Activated naive CD4-positive, alpha-beta T cell treated with anti-CD3 and anti-CD28 coated beads for 36 hours (primary cell): ENCODE data around the gene ERICH6B. TPM values are rescaled to one million over a fixed set of nuclear protein-coding genes. Genes with fewer than 3 reads are reported as not detected.

ENCODE experiments used
- CTCF ChIA-PET: fragments of 350-600 bp; sonication (Branson Sonifier 250); formaldehyde crosslinking; loops from one replicate; lab custom pipeline; 2021; ENCODE audit warnings: antibody characterized with exemption; lab: Charles Lee
- DNase-seq: peaks from one replicate; pipeline ENCODE4 v3.0.0-alpha.2; 2020
- H3K27ac Mint-ChIP-seq: one replicate; pipeline ENCODE4 v1.8.0; 2021; ENCODE audit warnings: mild to moderate bottlenecking, mixed read lengths
- H3K27me3 Mint-ChIP-seq: one replicate; pipeline ENCODE4 v1.8.0; 2021; ENCODE audit warnings: low read depth, mixed read lengths
- H3K36me3 Mint-ChIP-seq: one replicate; pipeline ENCODE4 v1.8.0; 2021; ENCODE audit warnings: low read depth, mixed read lengths
- H3K4me1 Mint-ChIP-seq: one replicate; pipeline ENCODE4 v1.8.0; 2021; ENCODE audit warnings: low read depth, mixed read lengths
- H3K4me3 Mint-ChIP-seq: one replicate; pipeline ENCODE4 v1.8.0; 2021; ENCODE audit warnings: mild to moderate bottlenecking, moderate library complexity, mixed read lengths
- H3K9me3 Mint-ChIP-seq: one replicate; pipeline ENCODE4 v1.8.0; 2021; ENCODE audit warnings: mixed read lengths
- intact Hi-C: fragments of 100-400 bp; cut with micrococcal nuclease; formaldehyde crosslinking; loops from one replicate; pipeline ENCODE4 v1.15.1; 2023
- total RNA-seq, 2 experiments: library from RNA; stranded (reverse); gene quantifications; one replicate each; pipeline ENCODE4 v1.2.3, GENCODE V29; 2021

The ERICH6B gene
- total RNA-seq, 2 experiments from 2014 or later, result not detected

GRCh38 chr13:45508776-45509175 lies 106.8 kb downstream of the ERICH6B start:
- H3K4me1 Mint-ChIP-seq, result peaks cover 4% of the 10 kb centered on the region
- peaks cover 21% of the 10 kb centered on the region for H3K36me3 Mint-ChIP-seq
- no peak overlapping the region for H3K4me3 Mint-ChIP-seq
- peak overlapping the region; percentile 43 for H3K27ac Mint-ChIP-seq
- H3K27me3 Mint-ChIP-seq, result no peaks in the 10 kb centered on the region
- no peak for DNase-seq
- CTCF ChIA-PET, result interaction anchor here (0.7 kb wide), 1 partner anchor 15 kb away, joined by 3 read pairs; no protein-coding TSS in a partner anchor
- intact Hi-C loops, result no loop called here
- H3K9me3 Mint-ChIP-seq, result no peaks in the 10 kb centered on the region

- CTCF ChIA-PET, result interaction anchor here (0.7 to 1.1 kb wide), 3 partner anchors 135 to 815 kb away, joined by 3 to 4 read pairs (median 3); no protein-coding TSS in a partner anchor
- Mint-ChIP-seq H3K4me3 (no peak overlapping the region), H3K27me3 (no peaks in the 10 kb centered on the region), H3K27ac (peak overlapping the region; percentile 4), H3K9me3 (no peaks in the 10 kb centered on the region), H3K4me1 (peaks cover 2% of the 10 kb centered on the region), H3K36me3 (peaks cover 24% of the 10 kb centered on the region)
- intact Hi-C loops, result no loop called here
- no peak for DNase-seq
These were observed 108.7 kb downstream of the ERICH6B start for GRCh38 chr13:45506811-45507210.

GRCh38 chr13:45503658-45504057 lies 111.9 kb downstream of the ERICH6B start:
- CTCF ChIA-PET, result interaction anchor here (1.2 kb wide), 1 partner anchor 13 kb away, joined by 3 read pairs; no protein-coding TSS in a partner anchor
- Mint-ChIP-seq H3K36me3 (peaks cover 28% of the 10 kb centered on the region), H3K27ac (no peak overlapping the region), H3K4me1 (peaks cover 12% of the 10 kb centered on the region), H3K9me3 (no peaks in the 10 kb centered on the region), H3K27me3 (no peaks in the 10 kb centered on the region), H3K4me3 (no peak overlapping the region)
- no peak for DNase-seq
- intact Hi-C loops, result no loop called here

- H3K27me3 Mint-ChIP-seq, result no peaks in the 10 kb centered on the region
- peaks cover 12% of the 10 kb centered on the region for H3K4me1 Mint-ChIP-seq
- no peaks in the 10 kb centered on the region for H3K9me3 Mint-ChIP-seq
- peaks cover 34% of the 10 kb centered on the region for H3K36me3 Mint-ChIP-seq
- no peak overlapping the region for H3K4me3 Mint-ChIP-seq
- DNase-seq, result no peak
- intact Hi-C loops, result no loop called here
- CTCF ChIA-PET, result no interaction called here
- peak overlapping the region; percentile 76 for H3K27ac Mint-ChIP-seq
These were observed 114.4 kb downstream of the ERICH6B start for GRCh38 chr13:45501175-45501526.

GRCh38 chr13:45500492-45501174 lies 114.9 kb downstream of the ERICH6B start:
- CTCF ChIA-PET, result interaction anchor here (0.7 kb wide), 1 partner anchor 23 kb away, joined by 3 read pairs; no protein-coding TSS in a partner anchor
- H3K9me3 Mint-ChIP-seq, result no peaks in the 10 kb centered on the region
- peak overlapping the region; percentile 76 for H3K27ac Mint-ChIP-seq
- intact Hi-C loops, result no loop called here
- H3K4me3 Mint-ChIP-seq, result no peak overlapping the region
- no peaks in the 10 kb centered on the region for H3K27me3 Mint-ChIP-seq
- peaks cover 12% of the 10 kb centered on the region for H3K4me1 Mint-ChIP-seq
- H3K36me3 Mint-ChIP-seq, result peaks cover 32% of the 10 kb centered on the region
- no peak for DNase-seq

GRCh38 chr13:45496942-45497341 lies 118.6 kb downstream of the ERICH6B start:
- intact Hi-C loops, result no loop called here

GRCh38 chr13:45492538-45492937 lies 123.0 kb downstream of the ERICH6B start:
- Mint-ChIP-seq H3K27ac (no peak overlapping the region), H3K4me3 (no peak overlapping the region), H3K4me1 (peaks cover 3% of the 10 kb centered on the region)

More at GRCh38 chr13:45496942-45497341, 118.6 kb downstream of the ERICH6B start:
- Mint-ChIP-seq H3K27ac (no peak overlapping the region), H3K36me3 (peaks cover 24% of the 10 kb centered on the region), H3K9me3 (no peaks in the 10 kb centered on the region), H3K4me1 (peaks cover 12% of the 10 kb centered on the region), H3K4me3 (no peak overlapping the region), H3K27me3 (no peaks in the 10 kb centered on the region)
- DNase-seq, result no peak
- CTCF ChIA-PET, result no interaction called here

More at GRCh38 chr13:45492538-45492937, 123.0 kb downstream of the ERICH6B start:
- H3K36me3 Mint-ChIP-seq, result peaks cover 10% of the 10 kb centered on the region
- CTCF ChIA-PET, result interaction anchor here (1.1 kb wide), 1 partner anchor 121 kb away, joined by 4 read pairs; no protein-coding TSS in a partner anchor
- DNase-seq, result no peak
- intact Hi-C loops, result no loop called here
- no peaks in the 10 kb centered on the region for H3K27me3 Mint-ChIP-seq
- no peaks in the 10 kb centered on the region for H3K9me3 Mint-ChIP-seq

Other genes starting within 250 kb of the ERICH6B start
- gene SLC25A30, start 197.4 kb downstream of the ERICH6B start, total RNA-seq, result 10 to 100 TPM; 13.6 to 15.1 TPM
- gene COG3, start 150.8 kb downstream of the ERICH6B start, total RNA-seq, result 10 to 100 TPM; 19.1 to 19.3 TPM
- not detected for gene CBY2, start 86.6 kb upstream of the ERICH6B start, total RNA-seq
- gene SIAH3, start 236.0 kb upstream of the ERICH6B start, total RNA-seq, result under 1 TPM; 0.07 to 0.12 TPM